ENCODE results near the gene HS6ST2. TPM values are rescaled to one million over a fixed set of nuclear protein-coding genes. Genes with fewer than 3 reads are reported as not detected.

HS6ST2 gene
- total RNA-seq, 5 donors from 2014 or later (not counting 1 experiment from before 2014, with no cell fraction given) = not detected

GRCh38 chrX:132576939-132577338, 381.5 kb downstream of the HS6ST2 start:
- DNase-seq (no peak), ATAC-seq (replicated peaks in 1 of 4) (no peak)
- Mint-ChIP-seq H3K27ac (no peak overlapping the region), H3K27me3 (peaks cover 0 to 32% of the 10 kb centered on the region in 2 donors), H3K36me3 (no peaks in the 10 kb centered on the region), H3K4me1 (no peaks in the 10 kb centered on the region), H3K9me3 (no peaks in the 10 kb centered on the region), H3K4me3 (no peak overlapping the region)
- Histone ChIP-seq H3K27me3 (replicated peaks in 1 of 2; ENCODE audit: control insufficient read depth in 2 of 2, extremely low read depth in 1 of 2, insufficient read depth in 2 of 2, low read length in 1 of 2) (no peaks in the 10 kb centered on the region), H3K27ac (ENCODE audit: low read length) (no peak overlapping the region), H3K9me3 (no peaks in the 10 kb centered on the region), H3K36me3 (ENCODE audit: control insufficient read depth in 2 of 2, extremely low read depth in 1 of 2, insufficient read depth in 1 of 2, low read length in 1 of 2) (no peaks in the 10 kb centered on the region), H3K4me1 (ENCODE audit: control insufficient read depth in 1 of 2, extremely low read depth in 1 of 2, insufficient read depth in 2 of 2, low read length in 2 of 2) (no peaks in the 10 kb centered on the region), H3K4me3 (ENCODE audit: control insufficient read depth in 1 of 2, extremely low read depth in 1 of 2, low read length in 1 of 2) (no peak overlapping the region)
- WGBS (ENCODE audit: insufficient coverage) = no CpG with 5 or more reads among the region's 2 CpGs
- POLR2A ChIA-PET = no interaction called here
- CTCF ChIA-PET = no interaction called here

Other genes starting within 250 kb of the HS6ST2 start
- not detected for gene USP26, start 138.5 kb upstream of the HS6ST2 start, total RNA-seq